T-cell (primary cell): ENCODE data around the gene TNC. TPM values are rescaled to one million over a fixed set of nuclear protein-coding genes. Genes with fewer than 3 reads are reported as not detected.

Experiments used
- ATAC-seq, 4 experiments: fragments of 200-7000 bp in 3 of 4; fragments of 150-1000 bp in 1 of 4; cut with Tn5 transposase; replicated peaks in 1 of 4; 1 replicate in 3 of 4; 2 replicates in 1 of 4; pipeline ENCODE4 v1.10.0; 2021; ENCODE audit warnings: moderate library complexity in 3 of 4, mild to moderate bottlenecking in 2 of 4, moderate number of reproducible peaks in 1 of 4
- CTCF ChIA-PET, 2 donors: fragments of 300-600 bp; sonication (Branson Sonifier 250); formaldehyde crosslinking; loops; one replicate each; lab custom pipeline; 2022; ENCODE audit warnings: antibody characterized with exemption in 2 of 2; lab: Charles Lee
- POLR2A ChIA-PET, 2 donors: fragments of 300-600 bp; sonication (Branson Sonifier 250); formaldehyde crosslinking; loops; one replicate each; lab custom pipeline; 2022; ENCODE audit warnings: antibody characterized with exemption in 2 of 2; lab: Charles Lee
- DNase-seq, 35 experiments: peaks; one replicate each; pipeline versions ENCODE4 v3.0.0 to v3.0.0-alpha.2; 2013 to 2023
- H3K27ac ChIP-seq: one replicate; pipeline ENCODE4 v1.5.1; 2013; ENCODE audit warnings: low read length
- H3K27me3 ChIP-seq, 2 experiments: replicated peaks in 1 of 2; 1 replicate in 1 of 2; 2 replicates in 1 of 2; pipeline versions ENCODE4 v1.6.1 to v1.7.0; 2013; ENCODE audit warnings: low read length in 1 of 2, mixed read lengths in 1 of 2; ENCODE audit not compliant: control insufficient read depth in 2 of 2, insufficient read depth in 2 of 2; ENCODE audit errors: extremely low read depth in 1 of 2
- H3K36me3 ChIP-seq, 2 donors: 1 replicate in 1 of 2; 2 replicates in 1 of 2; pipeline versions ENCODE4 v1.6.1 to v1.7.0; 2013; ENCODE audit warnings: low read length in 1 of 2; ENCODE audit not compliant: control insufficient read depth in 2 of 2, insufficient read depth in 1 of 2; ENCODE audit errors: extremely low read depth in 1 of 2
- H3K4me1 ChIP-seq, 2 experiments: 1 replicate in 1 of 2; 2 replicates in 1 of 2; pipeline versions ENCODE4 v1.6.1 to v1.7.0; 2013; ENCODE audit warnings: low read length in 2 of 2, mixed read lengths in 1 of 2; ENCODE audit not compliant: insufficient read depth in 2 of 2, control insufficient read depth in 1 of 2; ENCODE audit errors: extremely low read depth in 1 of 2
- H3K4me3 ChIP-seq, 2 donors: 1 replicate in 1 of 2; 2 replicates in 1 of 2; pipeline versions ENCODE4 v1.5.1 to v1.7.0; 2013; ENCODE audit warnings: mild to moderate bottlenecking in 2 of 2, low read length in 1 of 2, moderate library complexity in 1 of 2; ENCODE audit not compliant: control insufficient read depth in 1 of 2; ENCODE audit errors: extremely low read depth in 1 of 2
- H3K9me3 ChIP-seq: 2 replicates; pipeline ENCODE4 v1.7.0; 2013
- H3K27ac Mint-ChIP-seq, 2 donors: one replicate each; pipeline ENCODE4 v1.8.0; 2020 to 2021; ENCODE audit warnings: mild to moderate bottlenecking in 2 of 2, mixed read lengths in 2 of 2
- H3K27me3 Mint-ChIP-seq, 2 donors: one replicate each; pipeline ENCODE4 v1.8.0; 2021 to 2022; ENCODE audit warnings: mixed read lengths in 2 of 2
- H3K36me3 Mint-ChIP-seq: one replicate; pipeline ENCODE4 v1.8.0; 2021; ENCODE audit warnings: mixed read lengths
- H3K4me1 Mint-ChIP-seq, 3 donors: one replicate each; pipeline ENCODE4 v1.8.0; 2020 to 2022; ENCODE audit warnings: mixed read lengths in 3 of 3, mild to moderate bottlenecking in 1 of 3
- H3K4me3 Mint-ChIP-seq, 3 donors: one replicate each; pipeline ENCODE4 v1.8.0; 2020 to 2022; ENCODE audit warnings: mild to moderate bottlenecking in 3 of 3, mixed read lengths in 3 of 3, moderate library complexity in 3 of 3
- H3K9me3 Mint-ChIP-seq, 3 donors: one replicate each; pipeline ENCODE4 v1.8.0; 2020 to 2022; ENCODE audit warnings: mixed read lengths in 3 of 3
- WGBS: methylation state at CpG from one replicate; pipeline ENCODE4 v1.1.5; 2013; ENCODE audit warnings: missing lambda C conversion rate; ENCODE audit not compliant: insufficient coverage; 5-methylcytosine and 5-hydroxymethylcytosine counted together
- total RNA-seq, 35 experiments: library from RNA in 6 of 35; stranded (reverse) in 6 of 35; fragments of 120-200 nt in 1 of 35; gene quantifications; one replicate each; pipeline versions ENCODE4 v1.2.1 to v1.2.4 and lab custom pipeline; 2013 to 2026

TNC gene
- total RNA-seq, 5 donors from 2014 or later (not counting 1 experiment from before 2014, with no cell fraction given): 0.16 to 0.29 (median 0.20) TPM; not detected in 2

DNA sequence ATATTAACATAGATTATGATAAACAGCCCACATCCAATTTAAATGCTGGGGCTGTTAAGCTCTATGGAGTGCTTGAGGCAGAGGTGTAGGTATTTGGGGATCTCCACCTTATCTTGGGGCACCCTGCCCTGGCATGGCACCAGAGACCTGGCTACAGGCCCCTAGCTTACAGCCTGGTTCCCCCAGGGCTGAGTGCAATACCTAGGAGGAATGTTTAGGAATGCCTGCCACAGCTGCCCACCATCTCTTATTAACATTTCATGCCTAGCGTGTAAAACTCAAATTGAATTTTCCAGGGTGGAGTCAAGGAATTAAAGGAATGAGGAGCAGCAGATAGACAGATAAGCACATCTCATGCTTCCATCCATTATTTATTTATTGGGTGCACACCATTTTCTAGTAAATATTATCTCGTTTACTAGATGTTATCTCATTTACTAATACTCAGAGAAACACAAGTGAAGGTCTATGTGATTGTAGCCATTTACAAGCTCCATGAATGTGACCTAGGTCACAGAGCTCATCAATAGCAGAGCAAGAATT is 131.9 kb downstream of the TNC start:
- H3K36me3 Mint-ChIP-seq: no peaks in the 10 kb centered on the region
- H3K27ac Mint-ChIP-seq: no peak overlapping the region
- ChIA-PET POLR2A (no interaction called here), CTCF (interaction anchor here in 1 of 2 donors (0.7 kb wide), 1 partner anchor 192 kb away, joined by 3 read pairs; no protein-coding TSS in a partner anchor)
- H3K4me3 ChIP-seq: no peak overlapping the region
- no peak overlapping the region for H3K27ac ChIP-seq
- ATAC-seq (no peak), DNase-seq (no peak)
- H3K4me1 ChIP-seq: peaks cover 12 to 15% of the 10 kb centered on the region in 2 experiments
- WGBS: no CpG with 5 or more reads among the region's 2 CpGs
- no peaks in the 10 kb centered on the region for H3K36me3 ChIP-seq
- peaks cover 25 to 33% (median 30%) of the 10 kb centered on the region in 3 donors for H3K4me1 Mint-ChIP-seq
- no peaks in the 10 kb centered on the region for H3K27me3 Mint-ChIP-seq
- H3K9me3 ChIP-seq: no peaks in the 10 kb centered on the region
- no peaks in the 10 kb centered on the region for H3K27me3 ChIP-seq
- no peaks in the 10 kb centered on the region for H3K9me3 Mint-ChIP-seq
- H3K4me3 Mint-ChIP-seq: no peak overlapping the region

DNA sequence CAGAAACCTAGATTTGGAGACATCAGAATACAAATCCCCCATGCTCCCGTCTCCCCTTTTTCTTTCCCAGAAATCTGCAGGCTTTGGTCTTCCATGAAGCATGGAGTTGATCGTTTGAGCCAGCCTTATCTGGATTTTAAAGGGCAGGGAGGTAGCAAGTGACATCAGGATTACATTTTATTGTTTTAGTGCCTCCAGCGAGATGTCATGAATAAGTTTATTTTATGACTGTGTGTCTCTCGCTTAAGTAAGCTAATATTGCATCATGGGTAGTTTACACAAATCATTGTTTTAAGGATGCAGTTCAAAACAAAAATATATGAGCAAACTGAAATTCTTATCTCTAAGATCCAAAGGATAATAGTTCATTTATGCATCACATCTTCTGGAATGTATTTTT is 136.9 kb downstream of the TNC start:
- no CpG with 5 or more reads among the region's 4 CpGs for WGBS
- Histone ChIP-seq H3K9me3 (no peaks in the 10 kb centered on the region), H3K27me3 (no peaks in the 10 kb centered on the region), H3K36me3 (no peaks in the 10 kb centered on the region), H3K4me1 (no peaks in the 10 kb centered on the region), H3K27ac (no peak overlapping the region), H3K4me3 (no peak overlapping the region)
- Mint-ChIP-seq H3K4me3 (no peak overlapping the region), H3K36me3 (no peaks in the 10 kb centered on the region), H3K9me3 (no peaks in the 10 kb centered on the region), H3K4me1 (no peaks in the 10 kb centered on the region), H3K27me3 (no peaks in the 10 kb centered on the region), H3K27ac (no peak overlapping the region)
- ChIA-PET CTCF (interaction anchor here (0.5 to 0.7 kb wide), 3 partner anchors 11 to 285 kb away, joined by 3 to 4 read pairs (median 3); no protein-coding TSS in a partner anchor), POLR2A (no interaction called here)
- DNase-seq (no peak), ATAC-seq (no peak)

DNA sequence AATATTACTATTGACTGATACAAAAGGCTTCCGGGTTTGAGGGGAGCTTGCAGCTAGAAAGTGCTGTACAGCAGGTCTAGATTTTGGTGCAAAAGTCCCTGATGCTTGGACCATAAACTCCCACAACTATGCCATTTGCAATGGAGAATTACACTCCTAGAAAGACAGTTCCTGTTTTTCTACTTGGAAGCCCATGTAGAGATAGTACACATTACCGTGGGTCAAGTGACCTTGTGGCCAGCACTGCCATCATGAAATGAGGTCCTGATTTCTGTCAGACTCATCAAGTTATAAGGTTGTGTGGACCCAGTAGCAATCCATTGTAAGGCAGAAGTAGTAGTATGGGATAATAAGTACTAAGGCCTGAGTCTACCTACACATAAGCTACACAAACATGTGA is 144.7 kb downstream of the TNC start:
- Histone ChIP-seq H3K27ac (no peak overlapping the region), H3K4me3 (no peak overlapping the region), H3K27me3 (no peaks in the 10 kb centered on the region), H3K4me1 (peaks cover 0 to under 1% of the 10 kb centered on the region in 2 experiments), H3K9me3 (no peaks in the 10 kb centered on the region), H3K36me3 (no peaks in the 10 kb centered on the region)
- Mint-ChIP-seq H3K36me3 (peaks cover 3% of the 10 kb centered on the region), H3K4me1 (peaks cover 10 to 15% (median 13%) of the 10 kb centered on the region in 3 donors), H3K4me3 (no peak overlapping the region), H3K9me3 (no peaks in the 10 kb centered on the region), H3K27ac (no peak overlapping the region), H3K27me3 (peaks cover 0 to 3% of the 10 kb centered on the region in 2 donors)
- POLR2A ChIA-PET: no interaction called here
- DNase-seq (no peak), ATAC-seq (no peak)
- CTCF ChIA-PET: interaction anchor here in 1 of 2 donors (0.6 kb wide), 1 partner anchor 1570 kb away, joined by 26 read pairs; no protein-coding TSS in a partner anchor
- 63% methylated on average over 1 of the region's 2 CpGs for WGBS

DNA sequence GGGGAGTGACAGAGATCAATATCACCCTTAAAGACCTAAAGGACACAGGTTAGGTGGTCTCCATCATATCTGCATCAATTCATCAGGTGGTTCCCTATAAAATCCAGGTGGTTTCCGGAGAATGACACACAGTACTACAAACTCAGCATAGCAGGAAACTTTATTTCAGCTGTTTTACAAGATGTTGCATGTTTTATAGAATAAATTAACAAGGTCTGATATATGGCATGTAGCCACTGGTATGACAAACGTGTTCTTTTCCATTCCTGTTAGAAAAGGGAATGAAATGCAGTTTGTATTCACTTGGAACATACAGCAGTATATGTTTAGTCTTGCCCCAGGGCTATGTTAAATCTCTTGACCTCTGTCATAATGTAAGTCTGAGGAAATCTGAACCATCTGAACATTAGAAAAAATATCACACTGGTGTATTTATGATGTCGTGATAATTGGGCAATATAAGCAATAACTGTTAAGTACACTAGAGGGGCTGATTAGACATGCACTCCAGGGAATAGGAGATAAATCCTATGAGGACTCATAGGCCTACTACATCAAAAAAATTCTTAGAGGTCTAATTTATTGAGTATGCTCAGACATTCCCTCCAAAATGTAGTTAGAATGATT is 145.3 kb downstream of the TNC start:
- ATAC-seq: no peak
- H3K36me3 ChIP-seq: no peaks in the 10 kb centered on the region
- H3K4me1 ChIP-seq: peaks cover 3 to 5% of the 10 kb centered on the region in 2 experiments
- CTCF ChIA-PET: interaction anchor here in 1 of 2 donors (0.6 kb wide), 1 partner anchor 1569 kb away, joined by 26 read pairs; no protein-coding TSS in a partner anchor
- H3K27me3 ChIP-seq: no peaks in the 10 kb centered on the region
- POLR2A ChIA-PET: interaction anchor here in 1 of 2 donors (0.5 to 0.8 kb wide), 2 partner anchors 35 to 76 kb away, joined by 3 to 6 read pairs; no protein-coding TSS in a partner anchor
- Mint-ChIP-seq H3K9me3 (no peaks in the 10 kb centered on the region), H3K27me3 (peaks cover 0 to 3% of the 10 kb centered on the region in 2 donors), H3K36me3 (peaks cover 3% of the 10 kb centered on the region), H3K4me3 (no peak overlapping the region), H3K27ac (no peak overlapping the region), H3K4me1 (peaks cover 16 to 21% (median 19%) of the 10 kb centered on the region in 3 donors)
- WGBS: no CpG with 5 or more reads among the region's 3 CpGs
- H3K9me3 ChIP-seq: no peaks in the 10 kb centered on the region
- no peak overlapping the region for H3K27ac ChIP-seq
- DNase-seq: no peak
- H3K4me3 ChIP-seq: no peak overlapping the region

Other genes starting within 250 kb of the TNC start
- gene TNFSF8, start 187.6 kb downstream of the TNC start, total RNA-seq: 100 to 1,000 TPM in 1 of 5 donors, 10 to 100 TPM in 4; 42.9 to 102 (median 63.4) TPM